ENCODE results near the gene SCNN1A. TPM values are rescaled to one million over a fixed set of nuclear protein-coding genes. Genes with fewer than 3 reads are reported as not detected.

Gene SCNN1A
- total and polyA plus RNA-seq, 8 donors, result 16.6 to 486 (median 166) TPM

DNA sequence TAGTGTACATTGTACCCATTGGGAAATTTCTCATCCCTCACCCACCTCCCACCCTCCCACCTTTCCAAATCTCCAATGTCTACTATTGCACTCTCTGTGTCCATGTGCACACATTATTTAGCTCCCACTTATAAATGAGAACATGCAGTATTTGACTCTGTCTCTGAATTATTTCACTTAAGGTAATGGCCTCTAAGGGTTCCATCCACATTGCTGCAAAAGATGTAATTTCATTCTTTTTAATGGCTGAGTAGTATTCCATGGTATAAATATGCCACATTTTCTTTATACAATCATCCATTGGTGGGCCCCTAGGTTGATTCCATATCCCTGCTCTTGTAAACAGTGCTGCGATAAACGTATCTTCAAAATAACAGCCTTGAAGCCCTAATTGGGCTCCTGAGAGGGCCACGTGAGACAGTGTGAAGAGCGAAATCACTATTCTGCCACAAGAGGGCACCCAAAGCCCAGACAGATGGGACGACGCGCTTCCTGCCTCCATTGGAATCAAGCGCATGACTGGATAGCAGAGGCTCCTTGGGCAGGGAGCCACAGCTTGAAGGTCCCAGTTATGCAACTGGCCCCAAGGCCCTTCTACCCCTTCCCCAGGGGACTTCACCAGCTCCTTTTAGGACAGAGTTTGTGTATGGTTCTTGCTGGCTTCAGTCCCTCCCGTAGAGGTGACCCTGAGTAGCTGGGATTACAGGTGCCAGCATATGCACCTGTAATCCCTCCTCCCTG lies 48.1 kb upstream of the SCNN1A start:
- Histone ChIP-seq H3K4me3 (no peak overlapping the region), H3K27me3 (no peaks in the 10 kb centered on the region), H3K27ac (peak overlapping the region in 3 of 5 donors; percentile 17 to 58 (median 37)), H3K36me3 (no peaks in the 10 kb centered on the region), H3K9me3 (no peaks in the 10 kb centered on the region), H3K4me1 (peaks cover 8 to 29% (median 15%) of the 10 kb centered on the region in 4 donors)
- no peak for TF ChIP-seq EP300 (IDR thresholded peaks at IDR 0.05)
- TF ChIP-seq, protein P1, sequence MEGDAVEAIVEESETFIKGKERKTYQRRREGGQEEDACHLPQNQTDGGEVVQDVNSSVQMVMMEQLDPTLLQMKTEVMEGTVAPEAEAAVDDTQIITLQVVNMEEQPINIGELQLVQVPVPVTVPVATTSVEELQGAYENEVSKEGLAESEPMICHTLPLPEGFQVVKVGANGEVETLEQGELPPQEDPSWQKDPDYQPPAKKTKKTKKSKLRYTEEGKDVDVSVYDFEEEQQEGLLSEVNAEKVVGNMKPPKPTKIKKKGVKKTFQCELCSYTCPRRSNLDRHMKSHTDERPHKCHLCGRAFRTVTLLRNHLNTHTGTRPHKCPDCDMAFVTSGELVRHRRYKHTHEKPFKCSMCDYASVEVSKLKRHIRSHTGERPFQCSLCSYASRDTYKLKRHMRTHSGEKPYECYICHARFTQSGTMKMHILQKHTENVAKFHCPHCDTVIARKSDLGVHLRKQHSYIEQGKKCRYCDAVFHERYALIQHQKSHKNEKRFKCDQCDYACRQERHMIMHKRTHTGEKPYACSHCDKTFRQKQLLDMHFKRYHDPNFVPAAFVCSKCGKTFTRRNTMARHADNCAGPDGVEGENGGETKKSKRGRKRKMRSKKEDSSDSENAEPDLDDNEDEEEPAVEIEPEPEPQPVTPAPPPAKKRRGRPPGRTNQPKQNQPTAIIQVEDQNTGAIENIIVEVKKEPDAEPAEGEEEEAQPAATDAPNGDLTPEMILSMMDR (IDR thresholded peaks at IDR 0.05), result peak in 5 of 7 experiments; percentile 65 to 95 (median 86)
- TF ChIP-seq POLR2A (IDR thresholded peaks at IDR 0.05), result no peak
- peak; percentile 49 to 97 (median 65) for TF ChIP-seq POLR2AphosphoS5 (IDR thresholded peaks at IDR 0.05)
- WGBS, 5 donors, result 4 to 7% (median 6%) methylated on average over 9 of the region's 9 CpGs
- peak; percentile 87 to 96 for DNase-seq
- intact Hi-C loops (cut with DNase I; ENCODE audit: low total_unique reads), result loop anchor here (10.0 kb wide), 1 partner anchor 111 kb away; the partner anchor contains the start of gene GAPDH

- intact Hi-C loops (cut with DNase I; ENCODE audit: low total_unique reads), result loop anchor here (10.0 kb wide), 1 partner anchor 114 kb away; the partner anchor contains the start of gene GAPDH
- no peak for DNase-seq
- Histone ChIP-seq H3K9me3 (no peaks in the 10 kb centered on the region), H3K36me3 (no peaks in the 10 kb centered on the region), H3K27ac (peak overlapping the region in 3 of 5 donors; percentile 23 to 65 (median 46)), H3K4me1 (peaks cover 8 to 29% (median 15%) of the 10 kb centered on the region in 4 donors), H3K27me3 (no peaks in the 10 kb centered on the region), H3K4me3 (no peak overlapping the region)
- 18 to 60% (median 34%) methylated on average over 4 of the region's 4 CpGs for WGBS, 5 donors
- TF ChIP-seq EP300 (IDR thresholded peaks at IDR 0.05) (no peak), POLR2AphosphoS5 (IDR thresholded peaks at IDR 0.05) (no peak), POLR2A (IDR thresholded peaks at IDR 0.05) (no peak)
- TF ChIP-seq, protein P1 (IDR thresholded peaks at IDR 0.05), result no peak
Measured at GRCh38 chr12:6420364-6420763, 45.0 kb upstream of the SCNN1A start.

- intact Hi-C loops (cut with DNase I; ENCODE audit: low total_unique reads), result no loop called here
- Histone ChIP-seq H3K4me1 (peaks cover 6 to 25% (median 12%) of the 10 kb centered on the region in 4 donors), H3K36me3 (no peaks in the 10 kb centered on the region), H3K27me3 (no peaks in the 10 kb centered on the region), H3K4me3 (no peak overlapping the region), H3K27ac (no peak overlapping the region), H3K9me3 (no peaks in the 10 kb centered on the region)
- no peak for TF ChIP-seq EP300 (IDR thresholded peaks at IDR 0.05)
- TF ChIP-seq, protein P1 (IDR thresholded peaks at IDR 0.05), result no peak
- no peak for TF ChIP-seq POLR2AphosphoS5 (IDR thresholded peaks at IDR 0.05)
- no peak for TF ChIP-seq POLR2A (IDR thresholded peaks at IDR 0.05)
- 63 to 83% (median 71%) methylated on average over 6 of the region's 6 CpGs for WGBS, 5 donors
- DNase-seq, result no peak
Measured at GRCh38 chr12:6418796-6419195, 43.4 kb upstream of the SCNN1A start.

- Histone ChIP-seq H3K9me3 (no peaks in the 10 kb centered on the region), H3K36me3 (no peaks in the 10 kb centered on the region), H3K4me3 (no peak overlapping the region), H3K27me3 (no peaks in the 10 kb centered on the region), H3K4me1 (peaks cover 0 to 17% (median 6%) of the 10 kb centered on the region in 4 donors), H3K27ac (no peak overlapping the region)
- DNase-seq, result no peak
- 82 to 87% (median 84%) methylated on average over 3 of the region's 3 CpGs for WGBS, 5 donors
- TF ChIP-seq POLR2AphosphoS5 (IDR thresholded peaks at IDR 0.05), result no peak
- TF ChIP-seq, protein P1 (IDR thresholded peaks at IDR 0.05), result no peak
- TF ChIP-seq EP300 (IDR thresholded peaks at IDR 0.05), result no peak
- TF ChIP-seq POLR2A (IDR thresholded peaks at IDR 0.05), result no peak
- intact Hi-C loops (cut with DNase I; ENCODE audit: low total_unique reads), result no loop called here
Measured at GRCh38 chr12:6416596-6416995, 41.2 kb upstream of the SCNN1A start.
